ENCODE data around the gene MYEOV. TPM values are rescaled to one million over a fixed set of nuclear protein-coding genes. Genes with fewer than 3 reads are reported as not detected.

MYEOV gene
- total and polyA plus RNA-seq, 11 donors = 0.08 to 0.88 (median 0.23) TPM; not detected in 7

GRCh38 chr11:69301455-69302401, 7.8 kb downstream of the MYEOV start:
- no peaks in the 10 kb centered on the region for H3K27me3 ChIP-seq
- H3K9me3 ChIP-seq = peaks cover 0 to 2% (median 0%) of the 10 kb centered on the region in 12 donors
- H3K4me3 ChIP-seq = no peak overlapping the region
- H3K36me3 ChIP-seq = no peaks in the 10 kb centered on the region
- H3K27ac ChIP-seq = peak overlapping the region in 1 of 12 donors; percentile 43
- DNase-seq = peak in 3 of 5 donors; percentile 44 to 69 (median 57)
- intact Hi-C loops (cut with DNase I) = no loop called here
- WGBS, 4 donors = 80 to 87% (median 85%) methylated on average over 6 to 13 of the region's 13 CpGs
- H3K4me1 ChIP-seq = peaks cover 12 to 53% (median 37%) of the 10 kb centered on the region in 12 donors
- no peak for TF ChIP-seq CTCF (IDR thresholded peaks at IDR 0.05)
- no peak for TF ChIP-seq POLR2A (IDR thresholded peaks at IDR 0.05)
- ATAC-seq = peak in 1 of 4 donors; percentile 26

DNA sequence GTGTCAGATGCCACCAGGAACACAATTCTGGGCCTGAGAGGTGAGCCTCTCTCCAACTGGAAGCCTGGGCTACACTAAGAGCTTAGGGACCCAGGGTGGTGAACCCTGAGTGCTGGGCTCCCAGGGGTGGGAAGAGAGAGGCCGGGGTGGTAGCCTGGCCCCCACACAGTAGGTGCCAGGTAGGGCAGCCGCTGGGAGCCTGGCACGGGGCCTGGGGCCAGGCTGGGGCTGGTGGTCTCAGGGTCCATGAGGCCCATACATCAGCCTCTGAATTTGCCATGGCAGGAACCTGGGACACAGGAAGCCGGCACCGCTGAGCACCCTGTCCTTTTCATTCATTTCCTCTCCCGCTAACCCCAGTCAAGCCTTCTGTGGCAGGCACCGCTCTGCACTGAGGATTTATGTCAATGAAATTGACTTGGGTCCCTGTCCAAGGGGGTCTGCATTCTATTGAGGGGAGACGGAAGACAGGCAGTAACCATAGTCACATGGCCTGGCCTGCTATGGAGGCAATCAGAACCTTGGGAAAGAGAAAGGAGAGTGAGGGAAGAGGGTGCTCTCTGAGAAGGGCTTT, 8.6 kb downstream of the MYEOV start:
- Histone ChIP-seq H3K36me3 (no peaks in the 10 kb centered on the region), H3K4me3 (no peak overlapping the region), H3K27ac (peak overlapping the region in 1 of 12 donors; percentile 43), H3K4me1 (peaks cover 10 to 45% (median 33%) of the 10 kb centered on the region in 12 donors), H3K9me3 (no peaks in the 10 kb centered on the region), H3K27me3 (no peaks in the 10 kb centered on the region)
- intact Hi-C loops (cut with DNase I) = no loop called here
- 93 to 97% (median 95%) methylated on average over 6 to 8 of the region's 8 CpGs for WGBS, 4 donors
- DNase-seq = peak in 1 of 5 donors; percentile 40
- no peak for TF ChIP-seq CTCF (IDR thresholded peaks at IDR 0.05)
- no peak for TF ChIP-seq POLR2A (IDR thresholded peaks at IDR 0.05)
- ATAC-seq = no peak

- ATAC-seq = no peak
- TF ChIP-seq CTCF (IDR thresholded peaks at IDR 0.05) (no peak), POLR2A (IDR thresholded peaks at IDR 0.05) (no peak)
- DNase-seq = peak in 1 of 5 donors; percentile 58
- Histone ChIP-seq H3K4me1 (peaks cover 5 to 37% (median 24%) of the 10 kb centered on the region in 12 donors), H3K27ac (no peak overlapping the region), H3K4me3 (no peak overlapping the region), H3K27me3 (no peaks in the 10 kb centered on the region), H3K36me3 (no peaks in the 10 kb centered on the region), H3K9me3 (no peaks in the 10 kb centered on the region)
- WGBS, 4 donors = 96 to 98% (median 98%) methylated on average over 17 to 18 of the region's 18 CpGs
- intact Hi-C loops (cut with DNase I) = no loop called here
These were observed 9.5 kb downstream of the MYEOV start for GRCh38 chr11:69303427-69303826.

GRCh38 chr11:69304258-69304657, 10.3 kb downstream of the MYEOV start:
- no peaks in the 10 kb centered on the region for H3K9me3 ChIP-seq
- H3K4me1 ChIP-seq = peaks cover under 1 to 28% (median 17%) of the 10 kb centered on the region in 12 donors
- no peaks in the 10 kb centered on the region for H3K27me3 ChIP-seq
- TF ChIP-seq CTCF (IDR thresholded peaks at IDR 0.05) = no peak
- ATAC-seq = no peak
- H3K27ac ChIP-seq = no peak overlapping the region
- no peak overlapping the region for H3K4me3 ChIP-seq
- DNase-seq = no peak
- intact Hi-C loops (cut with DNase I) = no loop called here
- H3K36me3 ChIP-seq = no peaks in the 10 kb centered on the region
- WGBS, 4 donors = 37 to 95% (median 84%) methylated on average over 1 of the region's 1 CpG

All from heart left ventricle (tissue), 16 donors.